ENCODE data around the gene CALML3.

- no peak for TF ChIP-seq POLR2A (IDR thresholded peaks at IDR 0.05)
- no peak for TF ChIP-seq CTCF (IDR thresholded peaks at IDR 0.05)
Observed at GRCh38 chr10:5553400-5554170, 28.8 kb downstream of the CALML3 start.

Measured in uterus (tissue), 2 donors.